Measurements from ENCODE around the gene PDE11A.

The PDE11A gene

DNA sequence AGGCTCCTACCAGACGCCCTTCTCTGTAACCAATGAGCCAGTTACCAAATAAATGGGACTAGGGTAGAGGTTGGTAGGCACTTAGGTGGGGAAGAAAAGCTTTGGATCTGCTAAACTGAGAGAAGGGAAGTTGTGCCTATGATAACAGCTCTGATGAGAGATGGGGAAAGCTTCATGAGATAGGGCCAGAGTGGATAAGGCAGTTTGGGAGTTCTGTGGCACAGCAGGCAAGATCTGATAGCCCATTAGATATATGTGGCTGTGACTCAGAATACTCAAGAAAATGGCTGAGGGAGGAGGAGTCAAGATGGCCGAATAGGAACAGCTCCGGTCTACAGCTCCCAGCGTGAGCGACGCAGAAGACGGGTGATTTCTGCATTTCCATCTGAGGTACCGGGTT, 99.8 kb downstream of the PDE11A start (continued):
- TF ChIP-seq, protein P1, sequence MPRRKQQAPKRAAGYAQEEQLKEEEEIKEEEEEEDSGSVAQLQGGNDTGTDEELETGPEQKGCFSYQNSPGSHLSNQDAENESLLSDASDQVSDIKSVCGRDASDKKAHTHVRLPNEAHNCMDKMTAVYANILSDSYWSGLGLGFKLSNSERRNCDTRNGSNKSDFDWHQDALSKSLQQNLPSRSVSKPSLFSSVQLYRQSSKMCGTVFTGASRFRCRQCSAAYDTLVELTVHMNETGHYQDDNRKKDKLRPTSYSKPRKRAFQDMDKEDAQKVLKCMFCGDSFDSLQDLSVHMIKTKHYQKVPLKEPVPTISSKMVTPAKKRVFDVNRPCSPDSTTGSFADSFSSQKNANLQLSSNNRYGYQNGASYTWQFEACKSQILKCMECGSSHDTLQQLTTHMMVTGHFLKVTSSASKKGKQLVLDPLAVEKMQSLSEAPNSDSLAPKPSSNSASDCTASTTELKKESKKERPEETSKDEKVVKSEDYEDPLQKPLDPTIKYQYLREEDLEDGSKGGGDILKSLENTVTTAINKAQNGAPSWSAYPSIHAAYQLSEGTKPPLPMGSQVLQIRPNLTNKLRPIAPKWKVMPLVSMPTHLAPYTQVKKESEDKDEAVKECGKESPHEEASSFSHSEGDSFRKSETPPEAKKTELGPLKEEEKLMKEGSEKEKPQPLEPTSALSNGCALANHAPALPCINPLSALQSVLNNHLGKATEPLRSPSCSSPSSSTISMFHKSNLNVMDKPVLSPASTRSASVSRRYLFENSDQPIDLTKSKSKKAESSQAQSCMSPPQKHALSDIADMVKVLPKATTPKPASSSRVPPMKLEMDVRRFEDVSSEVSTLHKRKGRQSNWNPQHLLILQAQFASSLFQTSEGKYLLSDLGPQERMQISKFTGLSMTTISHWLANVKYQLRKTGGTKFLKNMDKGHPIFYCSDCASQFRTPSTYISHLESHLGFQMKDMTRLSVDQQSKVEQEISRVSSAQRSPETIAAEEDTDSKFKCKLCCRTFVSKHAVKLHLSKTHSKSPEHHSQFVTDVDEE (CRISPR knock-in tag; IDR thresholded peaks at IDR 0.05) = no peak
- TF ChIP-seq TCF4 (CRISPR knock-in tag; IDR thresholded peaks at IDR 0.05; ENCODE audit: borderline replicate concordance) (no peak), SNAI2 (CRISPR knock-in tag; IDR thresholded peaks at IDR 0.05) (no peak), RARB (CRISPR knock-in tag; IDR thresholded peaks at IDR 0.05) (no peak), ESRRG (CRISPR knock-in tag; IDR thresholded peaks at IDR 0.05) (no peak)
- TF ChIP-seq, protein P2, sequence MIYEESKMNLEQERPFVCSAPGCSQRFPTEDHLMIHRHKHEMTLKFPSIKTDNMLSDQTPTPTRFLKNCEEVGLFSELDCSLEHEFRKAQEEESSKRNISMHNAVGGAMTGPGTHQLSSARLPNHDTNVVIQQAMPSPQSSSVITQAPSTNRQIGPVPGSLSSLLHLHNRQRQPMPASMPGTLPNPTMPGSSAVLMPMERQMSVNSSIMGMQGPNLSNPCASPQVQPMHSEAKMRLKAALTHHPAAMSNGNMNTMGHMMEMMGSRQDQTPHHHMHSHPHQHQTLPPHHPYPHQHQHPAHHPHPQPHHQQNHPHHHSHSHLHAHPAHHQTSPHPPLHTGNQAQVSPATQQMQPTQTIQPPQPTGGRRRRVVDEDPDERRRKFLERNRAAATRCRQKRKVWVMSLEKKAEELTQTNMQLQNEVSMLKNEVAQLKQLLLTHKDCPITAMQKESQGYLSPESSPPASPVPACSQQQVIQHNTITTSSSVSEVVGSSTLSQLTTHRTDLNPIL (CRISPR knock-in tag; IDR thresholded peaks at IDR 0.05; ENCODE audit: low read depth) = no peak

DNA sequence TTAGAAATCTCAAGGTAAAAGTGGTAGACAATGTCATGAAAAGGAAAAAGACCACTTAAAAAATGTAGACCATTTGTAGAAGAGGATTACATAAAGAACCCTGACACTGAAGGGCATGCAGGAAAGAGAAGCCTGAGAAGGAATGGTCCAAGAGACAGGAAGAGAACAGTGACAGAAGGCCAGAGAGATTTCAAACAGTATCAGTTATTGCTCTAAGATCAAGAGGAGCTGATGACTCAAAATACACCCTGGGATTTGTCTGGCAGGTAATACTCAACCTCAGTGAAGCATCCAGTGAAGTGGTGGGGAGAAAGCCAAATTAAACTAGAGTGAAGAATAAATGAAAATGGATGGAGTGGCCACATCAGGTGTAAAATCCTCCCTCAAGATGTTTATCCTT, 100.5 kb downstream of the PDE11A start:
- no peak for ATAC-seq
- TF ChIP-seq PPARA (CRISPR knock-in tag; IDR thresholded peaks at IDR 0.05; ENCODE audit: borderline replicate concordance) (no peak), ESRRG (CRISPR knock-in tag; IDR thresholded peaks at IDR 0.05) (no peak), ZFP30 (CRISPR knock-in tag; IDR thresholded peaks at IDR 0.05) (no peak)

DNA sequence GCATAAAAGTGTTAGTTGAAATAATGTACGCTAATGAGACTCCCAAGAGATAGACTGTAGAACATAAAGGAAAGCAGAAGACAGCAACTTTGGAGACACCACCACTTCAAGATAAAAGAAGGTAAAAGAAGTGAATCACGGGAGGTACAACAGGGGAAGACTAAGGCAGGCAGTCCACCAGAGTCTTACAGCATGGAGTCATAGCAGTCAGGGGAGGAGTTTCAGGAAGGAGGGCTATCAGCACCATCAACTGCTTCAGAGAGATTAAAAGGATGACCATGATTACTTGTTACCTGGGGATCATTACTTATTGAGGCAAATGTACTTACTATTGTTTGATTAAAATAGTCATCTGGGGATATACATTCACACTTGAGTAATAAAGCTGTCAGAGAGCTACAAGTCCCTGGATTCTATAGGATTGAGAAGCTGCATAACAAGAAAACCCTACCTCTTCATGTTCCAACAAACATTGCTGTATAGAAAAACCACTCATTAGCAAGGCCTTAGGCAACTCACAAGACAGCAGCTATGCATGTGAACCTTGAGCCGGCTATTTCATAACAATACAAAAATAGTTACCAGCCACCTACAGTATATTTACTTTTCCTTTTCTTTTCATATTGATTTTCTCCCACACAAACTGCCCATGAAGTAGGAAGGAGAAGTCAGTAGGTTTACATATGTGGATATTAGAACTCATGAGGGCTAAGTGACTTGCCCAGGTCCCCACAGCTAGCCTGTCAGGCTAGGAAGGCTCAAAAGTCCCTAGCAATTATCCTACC, 101.7 kb downstream of the PDE11A start:
- TF ChIP-seq ZNF70 (CRISPR knock-in tag; IDR thresholded peaks at IDR 0.05) (no peak), ISL1 (CRISPR knock-in tag; IDR thresholded peaks at IDR 0.05) (no peak), TOX (CRISPR knock-in tag; IDR thresholded peaks at IDR 0.05; ENCODE audit: borderline replicate concordance) (no peak), ZNF8 (CRISPR knock-in tag; IDR thresholded peaks at IDR 0.05) (no peak), ARNTL (CRISPR knock-in tag; IDR thresholded peaks at IDR 0.05; ENCODE audit: borderline replicate concordance, low read depth) (no peak), CSDC2 (CRISPR knock-in tag; IDR thresholded peaks at IDR 0.05) (no peak), SNAI2 (CRISPR knock-in tag; IDR thresholded peaks at IDR 0.05) (no peak), TCF4 (CRISPR knock-in tag; IDR thresholded peaks at IDR 0.05; ENCODE audit: borderline replicate concordance) (no peak), ESRRG (CRISPR knock-in tag; IDR thresholded peaks at IDR 0.05) (no peak), RARB (CRISPR knock-in tag; IDR thresholded peaks at IDR 0.05) (no peak), OSR1 (CRISPR knock-in tag; IDR thresholded peaks at IDR 0.05) (no peak), GLIS3 (CRISPR knock-in tag; IDR thresholded peaks at IDR 0.05) (no peak), ZFP30 (CRISPR knock-in tag; IDR thresholded peaks at IDR 0.05) (no peak), PPARA (CRISPR knock-in tag; IDR thresholded peaks at IDR 0.05; ENCODE audit: borderline replicate concordance) (no peak), BACH2 (CRISPR knock-in tag; IDR thresholded peaks at IDR 0.05; ENCODE audit: borderline replicate concordance) (no peak)
- TF ChIP-seq, protein P1 (CRISPR knock-in tag; IDR thresholded peaks at IDR 0.05) = no peak
- TF ChIP-seq, protein P3, sequence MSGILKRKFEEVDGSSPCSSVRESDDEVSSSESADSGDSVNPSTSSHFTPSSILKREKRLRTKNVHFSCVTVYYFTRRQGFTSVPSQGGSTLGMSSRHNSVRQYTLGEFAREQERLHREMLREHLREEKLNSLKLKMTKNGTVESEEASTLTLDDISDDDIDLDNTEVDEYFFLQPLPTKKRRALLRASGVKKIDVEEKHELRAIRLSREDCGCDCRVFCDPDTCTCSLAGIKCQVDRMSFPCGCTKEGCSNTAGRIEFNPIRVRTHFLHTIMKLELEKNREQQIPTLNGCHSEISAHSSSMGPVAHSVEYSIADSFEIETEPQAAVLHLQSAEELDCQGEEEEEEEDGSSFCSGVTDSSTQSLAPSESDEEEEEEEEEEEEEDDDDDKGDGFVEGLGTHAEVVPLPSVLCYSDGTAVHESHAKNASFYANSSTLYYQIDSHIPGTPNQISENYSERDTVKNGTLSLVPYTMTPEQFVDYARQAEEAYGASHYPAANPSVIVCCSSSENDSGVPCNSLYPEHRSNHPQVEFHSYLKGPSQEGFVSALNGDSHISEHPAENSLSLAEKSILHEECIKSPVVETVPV (CRISPR knock-in tag; IDR thresholded peaks at IDR 0.05) = no peak
- ATAC-seq = no peak

DNA sequence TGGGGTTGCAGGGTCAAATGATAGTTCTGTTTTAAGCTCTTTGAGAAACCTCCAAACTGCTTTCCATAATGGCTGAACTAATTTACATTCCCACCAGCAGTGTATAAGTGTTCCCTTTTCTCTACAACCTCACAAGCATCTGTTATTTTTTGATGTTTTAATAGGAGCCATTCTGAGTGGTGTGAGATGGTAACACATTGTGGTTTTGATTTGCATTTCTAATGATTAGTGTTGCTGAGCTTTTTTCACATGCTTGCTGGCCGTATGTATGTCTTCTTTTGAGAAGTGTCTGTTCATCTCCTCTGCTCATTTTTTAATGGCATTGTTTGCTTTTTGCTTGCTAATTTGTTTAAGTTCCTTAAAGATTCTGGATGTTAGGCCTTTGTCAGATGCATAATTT, 107.7 kb downstream of the PDE11A start:
- no peak for ATAC-seq

More for the DNA sequence above, 107.7 kb downstream of the PDE11A start:
- TF ChIP-seq GLIS3 (CRISPR knock-in tag; IDR thresholded peaks at IDR 0.05) = no peak
- TF ChIP-seq, protein P1 (CRISPR knock-in tag; IDR thresholded peaks at IDR 0.05) = no peak
- TF ChIP-seq, protein P3 (CRISPR knock-in tag; IDR thresholded peaks at IDR 0.05) = no peak
- no peak for TF ChIP-seq ESRRG (CRISPR knock-in tag; IDR thresholded peaks at IDR 0.05)
- TF ChIP-seq BACH2 (CRISPR knock-in tag; IDR thresholded peaks at IDR 0.05; ENCODE audit: borderline replicate concordance) = no peak
- TF ChIP-seq RARB (CRISPR knock-in tag; IDR thresholded peaks at IDR 0.05) = no peak
- TF ChIP-seq ZNF70 (CRISPR knock-in tag; IDR thresholded peaks at IDR 0.05) = no peak
